ENCODE measurements around the gene IMP3.
"Not testable (repeated sequence)": the region's sequence is repeated elsewhere in the genome, so short reads cannot be mapped to it uniquely, and the experiment has no call there.

IMP3 gene

DNA sequence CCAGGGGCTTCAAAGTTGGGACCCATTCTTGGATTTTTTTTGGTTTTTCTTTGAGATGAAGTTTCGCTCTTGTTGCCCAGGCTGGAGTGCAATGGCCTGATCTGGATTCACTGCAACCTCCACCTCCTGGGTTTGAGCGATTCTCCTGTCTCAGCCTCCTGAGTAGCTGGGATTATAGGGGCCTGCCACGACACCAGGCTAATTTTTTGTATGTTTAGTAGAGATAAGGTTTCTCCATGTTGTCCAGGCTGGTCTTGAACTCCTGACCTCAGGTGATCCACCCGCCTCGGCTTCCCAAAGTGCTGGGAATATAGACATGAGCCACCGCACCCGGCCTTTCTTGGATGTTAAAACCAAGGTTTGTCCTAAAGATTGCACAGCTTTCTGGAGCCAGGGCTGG, 6.1 kb downstream of the IMP3 start:
- H3K27me3 ChIP-seq (replicated peaks; ENCODE audit: control insufficient read depth, insufficient read depth, low read length); H3K9me3 ChIP-seq (ENCODE audit: control insufficient read depth, low read length); H3K4me3 ChIP-seq (ENCODE audit: low read length); H3K9ac ChIP-seq (ENCODE audit: low read length); DNase-seq (ENCODE audit: low read depth); H3K36me3 ChIP-seq (ENCODE audit: control insufficient read depth, insufficient read depth, low read length, severe bottlenecking): not testable (repeated sequence)
- H3K4me1 ChIP-seq (ENCODE audit: control insufficient read depth, insufficient read depth, low read length) = peaks cover 30% of the 10 kb centered on the region

DNA sequence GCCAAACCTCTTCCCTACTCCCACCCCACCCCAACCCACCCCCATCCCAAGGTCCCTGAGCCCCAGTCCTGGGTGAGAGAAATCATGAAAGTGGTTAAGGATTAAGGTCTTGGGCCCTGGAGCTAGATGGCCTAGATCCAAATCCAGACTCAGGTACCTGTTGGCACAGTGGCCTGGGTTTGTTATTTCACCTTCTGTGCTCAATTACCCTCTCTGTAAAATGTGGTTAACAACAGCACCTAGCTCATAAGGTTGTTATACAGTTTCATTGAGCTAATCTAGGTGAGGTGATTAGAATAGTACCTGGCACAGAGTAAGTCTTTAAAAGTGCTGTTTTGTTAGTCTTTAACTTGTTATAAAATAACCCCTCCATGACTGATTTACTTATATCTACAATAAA, 8.1 kb downstream of the IMP3 start:
- H3K36me3 ChIP-seq (ENCODE audit: control insufficient read depth, insufficient read depth, low read length, severe bottlenecking) = no peaks in the 10 kb centered on the region
- H3K4me3 ChIP-seq (ENCODE audit: low read length) = no peak overlapping the region
- no peaks in the 10 kb centered on the region for H3K9me3 ChIP-seq (ENCODE audit: control insufficient read depth, low read length)
- peaks cover 12% of the 10 kb centered on the region for H3K4me1 ChIP-seq (ENCODE audit: control insufficient read depth, insufficient read depth, low read length)
- DNase-seq (ENCODE audit: low read depth) = no peak
- no peak overlapping the region for H3K9ac ChIP-seq (ENCODE audit: low read length)
- H3K27me3 ChIP-seq (replicated peaks; ENCODE audit: control insufficient read depth, insufficient read depth, low read length) = no peaks in the 10 kb centered on the region

DNA sequence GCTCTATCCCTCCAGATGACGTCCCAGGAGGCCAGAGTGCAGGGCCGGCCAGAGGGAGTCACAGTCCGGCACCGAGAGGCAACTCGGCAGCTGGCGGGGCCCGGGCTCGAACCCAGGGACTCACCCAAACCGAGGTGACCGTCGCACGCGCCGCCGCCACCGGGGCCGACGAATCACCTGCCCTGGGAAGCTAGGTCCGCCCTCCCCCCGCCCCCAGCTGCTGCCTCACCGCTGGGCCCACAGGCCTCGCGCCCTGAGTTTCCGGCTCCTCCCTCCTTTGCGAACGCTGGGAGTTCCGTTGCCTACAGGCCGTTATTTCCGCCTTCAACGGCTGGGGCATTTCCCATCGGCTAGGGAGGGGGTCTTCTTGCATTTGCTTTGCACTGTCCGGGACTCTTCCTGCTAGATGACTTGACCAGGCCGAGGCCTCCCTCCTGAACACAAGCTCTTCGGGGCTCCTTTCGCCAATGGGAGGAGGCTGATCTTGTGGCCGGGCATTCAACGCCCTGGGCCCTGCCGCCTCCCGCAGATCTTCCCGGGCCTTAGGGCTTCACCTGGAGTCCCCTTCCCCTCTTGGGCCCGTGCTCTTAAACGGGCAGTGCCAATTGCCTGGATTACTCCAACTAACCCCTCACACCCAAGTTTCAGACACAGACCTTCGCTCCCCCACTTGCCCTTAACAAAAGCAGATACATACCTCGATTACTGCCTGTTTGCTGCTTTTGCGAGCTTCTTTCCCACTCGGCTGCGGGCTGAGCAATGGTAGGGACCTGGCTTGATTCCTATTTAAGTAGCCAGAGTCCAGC, 14.3 kb downstream of the IMP3 start, which contains the start of gene SNUPN:
Gene SNUPN, minus strand, starts transcription at position 184 of the 806 bp plus-strand sequence. CDS start 4,674 bp downstream, outside the sequence.
- Histone ChIP-seq H3K4me1 (ENCODE audit: control insufficient read depth, insufficient read depth, low read length) (peaks cover 16% of the 10 kb centered on the region), H3K36me3 (ENCODE audit: control insufficient read depth, insufficient read depth, low read length, severe bottlenecking) (no peaks in the 10 kb centered on the region), H3K9ac (ENCODE audit: low read length) (peak within 1 kb of the TSS; percentile 100), H3K27me3 (replicated peaks; ENCODE audit: control insufficient read depth, insufficient read depth, low read length) (no peaks in the 10 kb centered on the region), H3K9me3 (ENCODE audit: control insufficient read depth, low read length) (no peaks in the 10 kb centered on the region), H3K4me3 (ENCODE audit: low read length) (peak within 1 kb of the TSS; percentile 98)
- DNase-seq (ENCODE audit: low read depth) = peak; percentile 94

DNA sequence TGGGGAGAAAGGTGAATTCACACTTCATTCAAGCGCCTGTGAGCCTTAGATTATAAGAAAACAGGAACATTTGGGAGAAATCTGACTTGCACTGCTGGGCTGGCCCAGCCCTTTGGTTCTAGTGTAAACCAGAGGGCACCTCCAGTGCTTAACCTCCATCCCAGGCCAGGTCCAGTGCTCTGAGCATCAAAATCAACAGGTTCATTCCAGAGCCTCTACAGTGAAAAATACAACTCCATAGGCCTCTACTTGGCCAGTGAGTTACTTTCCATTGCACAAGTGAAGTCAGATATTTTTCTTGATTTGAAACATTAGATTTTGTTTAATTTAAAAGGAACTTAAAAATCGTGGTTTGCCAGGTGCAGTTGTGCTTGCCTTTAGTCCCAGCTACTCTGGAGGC, 17.5 kb downstream of the IMP3 start:
- H3K9me3 ChIP-seq (ENCODE audit: control insufficient read depth, low read length) = no peaks in the 10 kb centered on the region
- H3K4me3 ChIP-seq (ENCODE audit: low read length) = no peak overlapping the region
- H3K27me3 ChIP-seq (replicated peaks; ENCODE audit: control insufficient read depth, insufficient read depth, low read length) = no peaks in the 10 kb centered on the region
- H3K4me1 ChIP-seq (ENCODE audit: control insufficient read depth, insufficient read depth, low read length) = peaks cover 41% of the 10 kb centered on the region
- peaks cover 20% of the 10 kb centered on the region for H3K36me3 ChIP-seq (ENCODE audit: control insufficient read depth, insufficient read depth, low read length, severe bottlenecking)
- no peak overlapping the region for H3K9ac ChIP-seq (ENCODE audit: low read length)
- no peak for DNase-seq (ENCODE audit: low read depth)

DNA sequence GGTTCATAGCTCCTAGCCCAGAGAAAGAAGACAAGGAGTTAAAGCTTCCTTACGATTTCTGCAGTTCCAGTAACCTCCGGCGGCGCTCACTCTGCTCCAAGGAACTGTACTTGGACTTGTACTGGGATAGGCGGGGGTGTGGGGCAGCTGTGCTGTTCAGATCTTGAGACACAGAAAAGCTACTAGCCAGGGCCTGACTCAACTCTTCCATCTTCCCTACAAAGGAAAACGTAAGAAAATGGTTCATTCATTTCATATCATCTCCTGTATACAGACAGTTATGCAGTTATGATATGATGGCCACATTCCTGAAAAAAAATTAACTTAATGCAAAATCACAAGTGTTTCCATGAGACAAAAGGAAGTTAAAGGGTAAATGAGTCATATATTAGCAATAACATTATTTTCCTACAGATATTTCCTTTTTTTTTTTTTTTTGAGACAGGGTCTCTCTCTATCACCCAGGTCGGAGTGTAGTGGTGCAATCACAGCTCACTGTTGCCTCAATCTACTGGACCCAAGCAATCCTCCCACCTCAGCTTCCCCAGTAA, 19.1 kb downstream of the IMP3 start:
- H3K9ac ChIP-seq (ENCODE audit: low read length) = peak overlapping the region; percentile 88
- DNase-seq (ENCODE audit: low read depth) = peak; percentile 54
- peaks cover 34% of the 10 kb centered on the region for H3K36me3 ChIP-seq (ENCODE audit: control insufficient read depth, insufficient read depth, low read length, severe bottlenecking)
- peaks cover 33% of the 10 kb centered on the region for H3K4me1 ChIP-seq (ENCODE audit: control insufficient read depth, insufficient read depth, low read length)
- no peaks in the 10 kb centered on the region for H3K27me3 ChIP-seq (replicated peaks; ENCODE audit: control insufficient read depth, insufficient read depth, low read length)
- H3K9me3 ChIP-seq (ENCODE audit: control insufficient read depth, low read length) = no peaks in the 10 kb centered on the region
- peak overlapping the region; percentile 77 for H3K4me3 ChIP-seq (ENCODE audit: low read length)

DNA sequence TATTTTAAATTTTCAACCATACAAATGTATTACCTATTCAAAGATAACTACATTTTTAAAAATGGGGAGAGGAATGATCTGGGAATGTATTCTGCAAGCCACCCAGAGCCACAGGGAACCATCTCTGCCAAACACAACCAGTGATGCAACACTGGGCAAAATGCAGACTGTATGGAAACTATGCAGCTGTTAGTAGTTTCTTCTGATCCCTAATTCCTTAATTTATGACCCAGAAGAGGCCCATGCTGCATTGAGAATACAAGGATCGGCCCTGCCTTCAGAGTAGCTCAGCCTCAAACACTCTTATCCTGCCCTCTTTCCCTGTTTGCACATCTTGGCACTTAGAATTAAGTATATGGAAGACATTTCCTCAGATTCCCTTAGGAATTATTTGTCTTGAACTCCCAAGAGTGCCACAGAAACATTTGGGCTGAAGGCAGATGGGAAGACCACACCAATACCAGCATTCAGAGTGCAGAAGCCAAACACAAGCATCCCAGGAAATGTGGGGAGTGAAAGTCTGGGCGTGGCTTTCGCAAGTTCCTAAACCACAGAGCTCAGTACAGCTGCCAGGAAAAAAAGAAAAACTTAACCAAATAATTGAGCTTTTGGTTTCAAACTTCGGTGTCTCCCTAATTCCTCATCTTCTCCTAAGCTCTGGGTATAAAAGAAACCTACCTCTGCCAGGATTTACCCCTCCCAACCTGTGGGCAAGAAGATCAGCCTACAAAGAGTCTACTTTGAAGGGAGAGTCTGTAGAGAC, 19.8 kb downstream of the IMP3 start:
- Histone ChIP-seq H3K4me1 (ENCODE audit: control insufficient read depth, insufficient read depth, low read length) (peaks cover 32% of the 10 kb centered on the region), H3K27me3 (replicated peaks; ENCODE audit: control insufficient read depth, insufficient read depth, low read length) (no peaks in the 10 kb centered on the region), H3K4me3 (ENCODE audit: low read length) (peak overlapping the region; percentile 77), H3K9me3 (ENCODE audit: control insufficient read depth, low read length) (no peaks in the 10 kb centered on the region), H3K36me3 (ENCODE audit: control insufficient read depth, insufficient read depth, low read length, severe bottlenecking) (peaks cover 39% of the 10 kb centered on the region), H3K9ac (ENCODE audit: low read length) (peak overlapping the region; percentile 88)
- DNase-seq (ENCODE audit: low read depth) = peak; percentile 76

DNA sequence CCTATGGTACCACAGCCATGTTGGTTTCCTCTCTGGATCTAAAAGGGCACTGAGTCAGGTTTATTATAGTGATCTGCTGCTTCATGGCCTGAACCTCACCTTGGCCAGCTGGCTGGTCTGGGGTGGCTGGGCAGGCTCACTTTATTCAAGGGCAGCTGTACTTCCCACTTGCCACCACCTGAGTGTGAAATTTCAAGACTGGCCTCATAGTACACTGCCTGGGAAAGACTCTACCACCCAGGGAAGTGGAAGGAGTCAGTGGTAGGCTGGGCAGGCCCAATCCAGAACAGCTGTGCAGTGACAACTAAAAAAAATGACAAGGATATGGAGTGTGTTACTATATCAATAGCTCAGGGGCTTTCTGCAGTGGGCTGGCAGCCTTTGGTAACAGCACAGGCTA, 23.3 kb downstream of the IMP3 start:
- H3K4me1 ChIP-seq (ENCODE audit: control insufficient read depth, insufficient read depth, low read length) = peaks cover 36% of the 10 kb centered on the region
- DNase-seq (ENCODE audit: low read depth) = no peak
- no peaks in the 10 kb centered on the region for H3K9me3 ChIP-seq (ENCODE audit: control insufficient read depth, low read length)
- H3K9ac ChIP-seq (ENCODE audit: low read length) = no peak overlapping the region
- H3K4me3 ChIP-seq (ENCODE audit: low read length) = no peak overlapping the region
- peaks cover 63% of the 10 kb centered on the region for H3K36me3 ChIP-seq (ENCODE audit: control insufficient read depth, insufficient read depth, low read length, severe bottlenecking)
- no peaks in the 10 kb centered on the region for H3K27me3 ChIP-seq (replicated peaks; ENCODE audit: control insufficient read depth, insufficient read depth, low read length)

DNA sequence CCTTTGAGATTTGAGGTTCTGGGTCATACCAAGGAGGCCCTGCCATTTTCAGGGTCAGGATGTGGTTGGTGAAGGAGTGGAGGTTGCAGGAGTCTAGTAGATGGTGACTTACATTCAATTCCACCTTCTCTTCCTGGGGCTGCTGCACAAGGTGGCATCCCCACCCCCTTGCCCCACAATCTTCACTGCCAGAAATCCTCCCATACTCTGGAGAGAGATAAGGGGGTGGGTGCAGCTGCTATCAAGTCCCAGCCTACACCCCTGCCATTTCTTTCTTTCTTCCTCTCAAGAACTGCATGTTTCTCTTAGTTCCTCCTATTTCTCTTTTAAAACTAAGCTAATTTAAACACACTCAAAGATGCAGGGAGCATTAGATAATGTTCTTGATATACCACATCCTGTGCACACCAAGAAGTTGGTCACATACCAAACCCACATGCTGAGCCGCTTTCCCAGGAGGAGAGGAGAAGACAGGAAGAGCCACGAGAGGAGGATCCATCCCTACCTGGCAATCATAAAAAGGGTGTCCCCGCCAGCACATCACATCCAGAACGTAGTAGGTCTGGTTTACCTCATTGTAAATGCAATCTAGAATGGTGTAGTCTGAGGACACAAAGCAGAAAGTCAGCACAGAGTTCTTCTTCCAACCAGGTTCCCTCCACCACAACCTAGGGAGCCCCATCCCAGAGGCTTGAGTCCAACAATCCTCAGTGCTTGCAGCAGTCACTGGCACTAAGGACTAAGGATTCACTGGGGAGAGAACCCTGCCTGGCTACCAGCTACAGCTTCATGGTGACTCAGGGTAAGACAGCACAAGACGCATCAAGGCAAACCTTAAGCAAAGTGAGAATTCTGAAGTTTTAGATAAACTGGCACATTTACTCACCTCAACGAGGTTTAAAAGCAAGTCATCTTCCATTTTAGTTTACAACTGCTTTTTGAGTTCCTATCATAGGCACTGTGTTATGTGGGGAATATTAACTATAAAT, 33.0 kb downstream of the IMP3 start:
- H3K9ac ChIP-seq (ENCODE audit: low read length) = no peak overlapping the region
- H3K9me3 ChIP-seq (ENCODE audit: control insufficient read depth, low read length) = no peaks in the 10 kb centered on the region
- peaks cover 69% of the 10 kb centered on the region for H3K36me3 ChIP-seq (ENCODE audit: control insufficient read depth, insufficient read depth, low read length, severe bottlenecking)
- H3K27me3 ChIP-seq (replicated peaks; ENCODE audit: control insufficient read depth, insufficient read depth, low read length) = no peaks in the 10 kb centered on the region
- no peaks in the 10 kb centered on the region for H3K4me1 ChIP-seq (ENCODE audit: control insufficient read depth, insufficient read depth, low read length)
- DNase-seq (ENCODE audit: low read depth) = no peak
- H3K4me3 ChIP-seq (ENCODE audit: low read length) = no peak overlapping the region

DNA sequence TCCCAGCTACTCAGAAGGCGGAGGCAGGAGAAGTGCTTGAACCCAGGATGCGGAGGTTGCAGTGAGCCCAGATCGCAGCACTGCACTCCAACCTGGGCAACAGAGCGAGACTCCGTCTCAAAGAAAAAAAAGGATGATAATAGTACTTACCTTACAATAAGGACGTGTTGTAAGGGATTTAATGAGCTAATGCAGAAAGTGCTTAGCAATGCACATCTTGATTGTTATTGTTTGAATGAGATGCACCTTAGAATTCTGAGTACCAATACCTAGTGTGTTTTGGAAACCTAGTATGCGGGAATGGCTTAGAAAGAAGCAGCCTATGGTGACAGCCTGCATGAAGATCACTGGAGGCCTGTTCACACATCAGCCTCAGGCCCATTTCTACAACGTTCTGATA, 34.0 kb downstream of the IMP3 start:
- Histone ChIP-seq H3K9ac (ENCODE audit: low read length) (no peak overlapping the region), H3K9me3 (ENCODE audit: control insufficient read depth, low read length) (no peaks in the 10 kb centered on the region), H3K4me1 (ENCODE audit: control insufficient read depth, insufficient read depth, low read length) (no peaks in the 10 kb centered on the region), H3K36me3 (ENCODE audit: control insufficient read depth, insufficient read depth, low read length, severe bottlenecking) (peaks cover 74% of the 10 kb centered on the region), H3K4me3 (ENCODE audit: low read length) (no peak overlapping the region), H3K27me3 (replicated peaks; ENCODE audit: control insufficient read depth, insufficient read depth, low read length) (no peaks in the 10 kb centered on the region)
- DNase-seq (ENCODE audit: low read depth) = no peak

DNA sequence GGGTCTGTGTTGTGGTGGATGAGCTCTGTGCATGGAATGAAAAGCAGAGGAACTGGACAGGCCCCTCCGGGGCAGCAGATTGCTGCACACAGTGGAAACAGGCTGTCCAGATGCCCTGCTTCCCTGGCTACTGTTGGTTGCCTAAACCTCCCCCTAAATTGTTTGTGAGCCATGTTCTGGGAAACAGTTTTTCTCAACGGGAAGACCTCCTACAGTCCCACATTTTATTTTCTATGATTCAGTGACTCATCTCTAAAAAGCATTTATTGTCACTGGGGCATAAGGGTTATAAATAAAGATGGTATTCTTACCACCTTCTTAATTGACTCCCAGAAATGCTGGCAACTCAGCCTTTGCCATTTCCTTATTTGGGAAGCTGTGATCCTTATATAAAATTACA, 40.6 kb downstream of the IMP3 start:
- Histone ChIP-seq H3K4me1 (ENCODE audit: control insufficient read depth, insufficient read depth, low read length) (peaks cover 15% of the 10 kb centered on the region), H3K36me3 (ENCODE audit: control insufficient read depth, insufficient read depth, low read length, severe bottlenecking) (peaks cover 68% of the 10 kb centered on the region), H3K4me3 (ENCODE audit: low read length) (no peak overlapping the region), H3K9ac (ENCODE audit: low read length) (no peak overlapping the region), H3K9me3 (ENCODE audit: control insufficient read depth, low read length) (no peaks in the 10 kb centered on the region), H3K27me3 (replicated peaks; ENCODE audit: control insufficient read depth, insufficient read depth, low read length) (no peaks in the 10 kb centered on the region)
- no peak for DNase-seq (ENCODE audit: low read depth)
